Measurements from ENCODE around the gene AKAP8L.

Gene AKAP8L, protein sequence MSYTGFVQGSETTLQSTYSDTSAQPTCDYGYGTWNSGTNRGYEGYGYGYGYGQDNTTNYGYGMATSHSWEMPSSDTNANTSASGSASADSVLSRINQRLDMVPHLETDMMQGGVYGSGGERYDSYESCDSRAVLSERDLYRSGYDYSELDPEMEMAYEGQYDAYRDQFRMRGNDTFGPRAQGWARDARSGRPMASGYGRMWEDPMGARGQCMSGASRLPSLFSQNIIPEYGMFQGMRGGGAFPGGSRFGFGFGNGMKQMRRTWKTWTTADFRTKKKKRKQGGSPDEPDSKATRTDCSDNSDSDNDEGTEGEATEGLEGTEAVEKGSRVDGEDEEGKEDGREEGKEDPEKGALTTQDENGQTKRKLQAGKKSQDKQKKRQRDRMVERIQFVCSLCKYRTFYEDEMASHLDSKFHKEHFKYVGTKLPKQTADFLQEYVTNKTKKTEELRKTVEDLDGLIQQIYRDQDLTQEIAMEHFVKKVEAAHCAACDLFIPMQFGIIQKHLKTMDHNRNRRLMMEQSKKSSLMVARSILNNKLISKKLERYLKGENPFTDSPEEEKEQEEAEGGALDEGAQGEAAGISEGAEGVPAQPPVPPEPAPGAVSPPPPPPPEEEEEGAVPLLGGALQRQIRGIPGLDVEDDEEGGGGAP

DNA sequence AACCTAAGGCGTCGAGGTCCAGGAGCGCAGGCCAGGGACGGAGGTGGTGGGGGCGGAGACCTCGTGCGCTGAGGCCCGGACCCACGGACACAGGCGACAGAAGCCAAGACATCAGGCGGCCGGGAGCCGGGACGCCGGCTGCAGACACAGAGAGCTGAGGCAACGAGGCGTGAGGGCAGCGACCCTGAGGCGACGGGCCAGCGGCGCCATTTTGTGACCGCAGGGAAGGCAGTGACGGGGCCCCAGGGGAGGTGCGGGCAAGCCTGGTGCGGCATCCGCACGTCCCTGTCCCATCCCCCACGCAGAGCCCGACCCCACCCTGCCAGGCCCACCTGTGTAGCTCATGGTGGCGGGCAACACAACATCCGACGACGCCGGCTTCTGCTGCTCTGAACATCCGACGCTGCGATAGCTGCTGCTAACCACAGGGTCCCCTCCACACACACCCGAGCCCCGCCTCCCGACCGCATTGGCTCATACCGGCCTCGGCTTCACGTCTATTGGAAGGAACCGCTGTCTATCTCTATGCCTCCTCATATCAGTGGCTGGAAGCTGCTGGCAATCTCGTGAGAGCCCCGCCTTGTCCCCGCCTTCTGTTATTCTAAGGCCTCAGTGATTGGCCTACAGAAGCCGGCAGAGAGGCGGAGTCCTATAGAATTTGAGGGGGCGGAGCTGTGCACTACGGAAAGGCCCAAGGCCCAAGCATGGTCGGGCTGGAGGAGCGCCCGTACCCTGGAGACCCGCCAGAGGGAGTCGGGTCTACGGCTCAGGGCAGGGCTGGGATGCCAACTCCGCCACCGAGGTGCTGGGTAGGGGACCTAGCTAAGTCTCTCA lies at the start of gene AKAP8L:
Gene AKAP8L, minus strand, starts transcription at position 410 of the 834 bp plus-strand sequence. Its CDS starts 65 bp downstream, at position 345.
- peak within 1 kb of the TSS; percentile 100 for H3K4me3 ChIP-seq
- peak; percentile 99 for DNase-seq (ENCODE audit: low spot score)
- H3K27ac ChIP-seq, result peak within 1 kb of the TSS; percentile 83 to 99
- TF ChIP-seq, protein P1, sequence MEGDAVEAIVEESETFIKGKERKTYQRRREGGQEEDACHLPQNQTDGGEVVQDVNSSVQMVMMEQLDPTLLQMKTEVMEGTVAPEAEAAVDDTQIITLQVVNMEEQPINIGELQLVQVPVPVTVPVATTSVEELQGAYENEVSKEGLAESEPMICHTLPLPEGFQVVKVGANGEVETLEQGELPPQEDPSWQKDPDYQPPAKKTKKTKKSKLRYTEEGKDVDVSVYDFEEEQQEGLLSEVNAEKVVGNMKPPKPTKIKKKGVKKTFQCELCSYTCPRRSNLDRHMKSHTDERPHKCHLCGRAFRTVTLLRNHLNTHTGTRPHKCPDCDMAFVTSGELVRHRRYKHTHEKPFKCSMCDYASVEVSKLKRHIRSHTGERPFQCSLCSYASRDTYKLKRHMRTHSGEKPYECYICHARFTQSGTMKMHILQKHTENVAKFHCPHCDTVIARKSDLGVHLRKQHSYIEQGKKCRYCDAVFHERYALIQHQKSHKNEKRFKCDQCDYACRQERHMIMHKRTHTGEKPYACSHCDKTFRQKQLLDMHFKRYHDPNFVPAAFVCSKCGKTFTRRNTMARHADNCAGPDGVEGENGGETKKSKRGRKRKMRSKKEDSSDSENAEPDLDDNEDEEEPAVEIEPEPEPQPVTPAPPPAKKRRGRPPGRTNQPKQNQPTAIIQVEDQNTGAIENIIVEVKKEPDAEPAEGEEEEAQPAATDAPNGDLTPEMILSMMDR (IDR thresholded peaks at IDR 0.05), result no peak

DNA sequence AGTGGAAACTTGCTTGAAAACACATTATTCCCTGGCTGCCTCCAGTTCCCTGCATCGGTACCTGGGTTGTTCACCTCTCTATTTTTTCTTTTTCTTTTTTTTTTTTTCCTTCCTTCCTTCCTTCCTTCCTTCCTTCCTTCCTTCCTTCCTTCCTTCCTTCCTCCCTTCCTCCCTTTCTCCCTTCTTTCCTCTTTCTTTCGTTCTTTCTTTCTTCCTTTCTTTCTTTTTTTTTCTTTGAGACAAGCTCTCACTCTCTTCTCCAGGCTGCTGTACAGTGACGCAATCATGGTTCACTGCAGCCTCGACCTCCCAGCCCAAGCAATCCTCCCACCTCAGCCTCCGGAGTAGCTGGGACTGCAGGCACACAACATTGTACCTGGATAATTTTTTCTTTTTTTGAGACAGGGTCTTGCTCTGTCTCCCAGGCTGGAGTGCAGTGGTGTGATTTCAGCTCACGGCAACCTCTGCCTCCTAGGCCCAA lies 49.0 kb upstream of the AKAP8L start:
- no peak overlapping the region for H3K4me3 ChIP-seq
- no peak overlapping the region for H3K27ac ChIP-seq
- TF ChIP-seq, protein P1 (IDR thresholded peaks at IDR 0.05), result no peak
- no peak for DNase-seq (ENCODE audit: low spot score)

DNA sequence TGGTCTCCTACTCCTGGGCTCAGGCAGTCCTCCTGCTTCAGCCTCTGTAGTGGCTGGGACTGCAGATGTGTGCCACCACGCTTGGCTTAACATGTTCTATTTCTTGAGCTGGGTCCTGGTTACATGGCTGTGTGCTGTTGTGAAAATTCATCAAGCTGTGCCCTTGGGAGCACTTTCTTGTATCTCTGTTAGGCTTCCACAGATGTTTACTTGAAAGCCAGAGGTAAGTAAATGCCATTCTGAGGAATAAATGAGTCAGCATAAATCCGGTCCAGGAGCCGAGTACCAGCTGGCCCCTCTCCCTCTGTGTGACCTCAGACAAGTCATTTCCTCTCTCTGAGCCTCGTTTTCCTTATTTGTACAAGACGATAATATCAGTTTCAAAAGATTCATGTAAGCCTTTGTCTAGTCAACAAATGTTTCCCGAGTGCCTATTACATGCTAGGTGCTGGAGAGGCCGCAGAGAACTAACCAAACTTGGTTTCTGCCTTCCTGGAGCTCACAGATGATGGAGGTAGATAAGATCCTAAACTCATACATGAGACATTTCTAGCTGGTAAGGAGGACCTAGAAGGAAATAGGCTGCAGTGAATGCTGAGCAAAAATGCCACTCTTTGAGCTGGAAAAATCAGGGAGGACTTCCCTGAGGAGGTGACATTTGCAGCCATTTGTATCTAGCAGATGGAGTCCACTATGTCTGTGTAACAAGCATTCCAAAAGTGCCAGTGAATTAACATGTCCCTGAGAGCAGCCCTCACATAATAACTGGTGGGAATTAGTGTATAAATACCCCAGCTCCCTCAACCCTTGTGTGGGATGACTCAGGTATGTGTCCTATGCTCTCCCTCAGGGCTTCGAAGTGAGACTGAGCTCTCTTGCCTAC lies 48.3 kb upstream of the AKAP8L start:
- no peak overlapping the region for H3K4me3 ChIP-seq
- TF ChIP-seq, protein P1 (IDR thresholded peaks at IDR 0.05), result no peak
- no peak overlapping the region for H3K27ac ChIP-seq
- no peak for DNase-seq (ENCODE audit: low spot score)

DNA sequence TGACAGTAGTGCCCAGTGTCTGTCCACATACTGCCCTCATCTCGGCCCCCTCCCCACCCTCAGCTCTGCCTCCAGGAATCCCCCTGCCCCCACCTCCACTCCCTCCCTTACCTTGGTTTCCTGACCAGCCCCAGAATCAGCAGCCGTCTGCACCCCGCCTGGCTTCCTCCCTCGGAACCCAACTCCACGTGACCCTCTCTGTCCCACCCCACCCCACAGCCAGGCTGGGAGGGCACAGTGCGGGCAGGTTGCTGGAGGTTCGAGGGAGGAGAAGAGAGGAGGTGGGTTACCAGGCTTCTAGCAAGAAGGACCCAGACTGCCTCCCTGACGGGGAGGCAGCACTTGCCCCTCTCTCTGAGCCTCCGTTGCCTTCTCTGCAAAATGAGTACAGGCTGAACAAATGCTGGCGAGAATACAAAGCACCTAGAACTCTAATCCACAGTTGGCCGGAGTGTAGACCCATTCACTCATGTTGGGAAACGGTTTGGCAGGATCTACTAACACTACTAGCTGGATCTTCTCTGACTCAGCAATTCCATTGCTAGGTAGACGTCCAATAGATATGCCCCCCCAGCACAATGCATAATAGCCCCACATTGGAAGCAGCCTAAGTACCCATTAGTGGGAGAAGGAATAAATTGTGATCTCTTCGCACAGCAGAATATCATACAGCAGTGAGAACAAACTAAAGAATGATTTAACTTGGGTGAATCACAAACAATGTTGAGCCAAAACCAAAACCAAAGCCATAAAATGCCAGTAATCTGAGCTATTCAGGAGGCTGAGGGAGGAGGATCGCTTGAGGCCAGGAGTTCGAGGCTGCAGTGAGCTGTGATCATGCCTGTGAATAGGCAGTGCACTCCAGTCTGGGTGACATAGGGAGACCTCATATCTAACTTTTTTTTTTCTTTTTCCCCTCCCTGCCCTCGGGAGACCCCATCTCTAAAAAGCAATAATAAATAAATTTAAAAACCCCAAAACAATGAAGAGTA lies 45.9 kb upstream of the AKAP8L start, which contains the start of gene RASAL3:
Gene RASAL3, minus strand, starts transcription at position 151 of the 992 bp plus-strand sequence. CDS start 186 bp downstream, outside the sequence.
- DNase-seq (ENCODE audit: low spot score), result no peak
- Histone ChIP-seq H3K4me3 (peak within 1 kb of the TSS; percentile 59), H3K27ac (peak within 1 kb of the TSS in 1 of 2 donors; percentile 51)
- TF ChIP-seq, protein P1 (IDR thresholded peaks at IDR 0.05), result no peak

DNA sequence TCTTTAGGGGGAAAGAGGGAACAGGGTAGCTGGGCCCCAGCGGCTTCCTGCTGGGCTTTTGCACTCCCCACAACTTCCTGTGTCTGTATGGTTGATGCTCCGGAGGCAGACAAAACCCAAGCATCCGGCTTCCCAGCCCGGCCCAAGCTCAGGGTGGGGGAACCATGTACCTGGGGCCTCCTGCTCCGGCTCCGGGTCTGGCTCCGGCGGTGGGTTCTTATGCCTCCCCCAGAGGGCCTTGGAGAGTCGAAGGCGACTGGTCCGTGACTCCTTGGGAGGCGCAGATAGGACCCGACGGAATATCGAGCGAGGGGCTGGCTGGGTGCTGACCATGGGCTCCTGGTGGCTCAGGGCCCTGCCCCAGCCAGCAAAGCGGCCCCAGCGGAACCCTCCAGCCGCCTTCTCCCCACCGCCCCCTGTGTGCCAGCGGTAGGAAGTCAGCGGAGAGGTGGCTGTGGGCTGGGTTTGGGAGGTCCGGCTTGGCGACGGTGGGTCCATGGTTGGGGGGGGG lies 45.1 kb upstream of the AKAP8L start:
- Histone ChIP-seq H3K27ac (peak overlapping the region in 1 of 2 donors; percentile 51), H3K4me3 (peak overlapping the region; percentile 59)
- DNase-seq (ENCODE audit: low spot score), result no peak
- TF ChIP-seq, protein P1 (IDR thresholded peaks at IDR 0.05), result no peak
